Suprapubic skin (tissue), 3 donors: ENCODE data around the gene CLIC3.

Experiments
- POLR2A ChIP-seq, 2 donors: fragments of 450-650 bp; IDR thresholded peaks; one replicate each; pipeline ENCODE4 v1.6.1; 2017; ENCODE audit warnings: antibody characterized with exemption in 2 of 2, mild to moderate bottlenecking in 2 of 2, moderate library complexity in 2 of 2
- TF ChIP-seq, protein P1 (sequence below), 2 donors: fragments of 200-600 bp in 1 of 2; fragments of 450-650 bp in 1 of 2; sonication (generic) in 1 of 2; IDR thresholded peaks; one replicate each; pipeline ENCODE4 v1.5.1; 2016 to 2019; ENCODE audit warnings: antibody characterized with exemption in 2 of 2, mild to moderate bottlenecking in 1 of 2, moderate library complexity in 1 of 2

DNA sequence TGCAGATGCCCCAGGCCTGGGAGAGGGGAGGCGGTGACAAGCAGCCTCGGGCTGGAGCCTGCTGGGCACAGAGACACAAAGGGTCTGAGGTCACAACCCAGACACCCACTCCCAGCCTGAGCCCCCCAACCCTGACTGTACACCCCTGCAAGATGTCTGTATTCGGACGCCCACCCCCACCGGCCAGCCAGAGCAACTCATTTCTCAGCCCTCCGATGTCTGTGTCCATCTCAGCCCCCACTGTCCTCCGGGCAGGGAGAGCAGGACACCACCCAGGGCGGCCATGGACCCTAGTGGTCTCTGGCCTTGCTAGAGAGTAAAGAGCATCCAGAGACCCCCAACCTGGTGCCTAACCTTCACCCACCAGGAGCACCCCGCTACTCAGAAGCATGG lies 40.4 kb downstream of the CLIC3 start:
- TF ChIP-seq, protein P1, sequence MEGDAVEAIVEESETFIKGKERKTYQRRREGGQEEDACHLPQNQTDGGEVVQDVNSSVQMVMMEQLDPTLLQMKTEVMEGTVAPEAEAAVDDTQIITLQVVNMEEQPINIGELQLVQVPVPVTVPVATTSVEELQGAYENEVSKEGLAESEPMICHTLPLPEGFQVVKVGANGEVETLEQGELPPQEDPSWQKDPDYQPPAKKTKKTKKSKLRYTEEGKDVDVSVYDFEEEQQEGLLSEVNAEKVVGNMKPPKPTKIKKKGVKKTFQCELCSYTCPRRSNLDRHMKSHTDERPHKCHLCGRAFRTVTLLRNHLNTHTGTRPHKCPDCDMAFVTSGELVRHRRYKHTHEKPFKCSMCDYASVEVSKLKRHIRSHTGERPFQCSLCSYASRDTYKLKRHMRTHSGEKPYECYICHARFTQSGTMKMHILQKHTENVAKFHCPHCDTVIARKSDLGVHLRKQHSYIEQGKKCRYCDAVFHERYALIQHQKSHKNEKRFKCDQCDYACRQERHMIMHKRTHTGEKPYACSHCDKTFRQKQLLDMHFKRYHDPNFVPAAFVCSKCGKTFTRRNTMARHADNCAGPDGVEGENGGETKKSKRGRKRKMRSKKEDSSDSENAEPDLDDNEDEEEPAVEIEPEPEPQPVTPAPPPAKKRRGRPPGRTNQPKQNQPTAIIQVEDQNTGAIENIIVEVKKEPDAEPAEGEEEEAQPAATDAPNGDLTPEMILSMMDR (IDR thresholded peaks at IDR 0.05): no peak
- no peak for TF ChIP-seq POLR2A (IDR thresholded peaks at IDR 0.05)
